ENCODE data around the gene RPTOR. TPM values are rescaled to one million over a fixed set of nuclear protein-coding genes. Genes with fewer than 3 reads are reported as not detected.
A peak's percentile ranks its signal among the peaks of the same experiment; 100 is the strongest.

Gene RPTOR
- total RNA-seq, 4 donors from 2014 or later = 19.0 to 48.3 (median 27.3) TPM

DNA sequence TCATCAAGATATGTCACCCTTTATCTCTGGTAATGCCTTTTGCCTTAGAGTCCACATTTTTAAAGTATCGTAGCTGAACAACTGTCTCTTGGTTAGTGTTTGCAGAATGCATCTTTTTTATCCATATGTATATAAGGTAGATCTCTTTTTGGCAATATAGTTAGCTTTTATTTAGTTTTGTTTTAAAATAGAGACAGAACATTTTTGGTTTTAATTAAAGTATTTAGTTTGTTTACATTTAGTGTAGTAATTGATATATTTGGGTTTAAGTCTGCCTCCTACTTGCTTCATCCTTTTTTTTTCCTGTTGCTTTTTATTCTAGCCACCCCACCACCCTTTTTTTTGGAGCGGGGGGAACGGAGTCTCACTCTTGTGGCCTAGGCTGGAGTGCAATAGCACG lies 262.4 kb downstream of the RPTOR start:
- Histone ChIP-seq H3K27ac (no peak overlapping the region), H3K4me1 (no peaks in the 10 kb centered on the region), H3K4me3 (no peak overlapping the region), H3K36me3 (no peaks in the 10 kb centered on the region), H3K27me3 (no peaks in the 10 kb centered on the region), H3K9me3 (peaks cover 0 to 8% of the 10 kb centered on the region in 2 donors)
- intact Hi-C loops (cut with DNase I; ENCODE audit: low total_unique reads) = no loop called here
- no peak for DNase-seq
- TF ChIP-seq CTCF (IDR thresholded peaks at IDR 0.05) = no peak
- no peak for TF ChIP-seq POLR2A (IDR thresholded peaks at IDR 0.05)

GRCh38 chr17:80807882-80808281 lies 263.2 kb downstream of the RPTOR start:
- peaks cover 0 to 8% of the 10 kb centered on the region in 2 donors for H3K9me3 ChIP-seq
- no peaks in the 10 kb centered on the region for H3K4me1 ChIP-seq
- no peak for TF ChIP-seq POLR2A (IDR thresholded peaks at IDR 0.05)
- no peak for TF ChIP-seq CTCF (IDR thresholded peaks at IDR 0.05)
- no peaks in the 10 kb centered on the region for H3K36me3 ChIP-seq
- no peak overlapping the region for H3K27ac ChIP-seq
- no peak for DNase-seq
- intact Hi-C loops (cut with DNase I; ENCODE audit: low total_unique reads) = no loop called here
- H3K4me3 ChIP-seq = no peak overlapping the region
- no peaks in the 10 kb centered on the region for H3K27me3 ChIP-seq

DNA sequence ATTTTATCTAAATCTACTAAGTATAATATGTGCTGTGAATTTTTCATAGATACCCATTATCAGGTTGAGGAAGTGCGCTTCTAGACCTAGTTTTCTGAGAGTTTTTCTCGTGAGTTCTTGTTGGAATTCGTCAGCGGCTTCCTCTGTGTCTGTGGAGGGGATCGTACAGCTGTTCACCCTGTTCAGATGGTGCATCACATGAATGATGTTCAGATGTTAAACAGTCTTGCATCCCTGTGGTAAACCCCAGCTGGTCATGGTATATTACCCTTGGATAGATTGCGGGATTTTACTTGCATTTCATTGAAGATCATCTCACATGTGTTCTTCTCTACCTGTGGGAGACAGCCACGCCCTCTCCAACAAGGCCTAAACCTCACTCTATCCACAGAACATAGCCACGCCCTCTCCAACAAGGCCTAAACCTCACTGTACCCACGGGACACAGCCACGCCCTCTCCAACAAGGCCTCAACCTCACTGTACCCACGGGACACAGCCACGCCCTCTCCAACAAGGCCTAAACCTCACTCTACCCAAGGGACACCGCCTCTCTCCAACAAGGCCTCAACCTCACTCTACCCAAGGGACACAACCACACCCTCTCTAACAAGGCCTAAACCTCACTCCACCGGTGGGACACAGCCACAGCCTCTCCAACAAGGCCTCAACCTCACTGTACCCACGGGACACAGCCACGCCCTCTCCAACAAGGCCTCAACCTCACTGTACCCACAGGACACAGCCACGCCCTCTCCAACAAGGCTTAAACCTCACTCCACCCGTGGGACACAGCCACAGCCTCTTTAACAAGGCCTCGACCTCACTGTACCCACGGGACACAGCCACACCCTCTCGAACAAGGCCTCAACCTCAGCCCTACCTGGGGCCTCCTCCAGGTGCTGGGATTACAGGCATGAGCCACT lies 266.8 kb downstream of the RPTOR start:
- no peak overlapping the region for H3K4me3 ChIP-seq
- peak in 1 of 2 donors; percentile 8 for DNase-seq
- no peaks in the 10 kb centered on the region for H3K36me3 ChIP-seq
- peaks cover 0 to 8% of the 10 kb centered on the region in 2 donors for H3K9me3 ChIP-seq
- no peaks in the 10 kb centered on the region for H3K27me3 ChIP-seq
- intact Hi-C loops (cut with DNase I; ENCODE audit: low total_unique reads) = no loop called here
- no peak overlapping the region for H3K27ac ChIP-seq
- no peaks in the 10 kb centered on the region for H3K4me1 ChIP-seq
- no peak for TF ChIP-seq POLR2A (IDR thresholded peaks at IDR 0.05)

DNA sequence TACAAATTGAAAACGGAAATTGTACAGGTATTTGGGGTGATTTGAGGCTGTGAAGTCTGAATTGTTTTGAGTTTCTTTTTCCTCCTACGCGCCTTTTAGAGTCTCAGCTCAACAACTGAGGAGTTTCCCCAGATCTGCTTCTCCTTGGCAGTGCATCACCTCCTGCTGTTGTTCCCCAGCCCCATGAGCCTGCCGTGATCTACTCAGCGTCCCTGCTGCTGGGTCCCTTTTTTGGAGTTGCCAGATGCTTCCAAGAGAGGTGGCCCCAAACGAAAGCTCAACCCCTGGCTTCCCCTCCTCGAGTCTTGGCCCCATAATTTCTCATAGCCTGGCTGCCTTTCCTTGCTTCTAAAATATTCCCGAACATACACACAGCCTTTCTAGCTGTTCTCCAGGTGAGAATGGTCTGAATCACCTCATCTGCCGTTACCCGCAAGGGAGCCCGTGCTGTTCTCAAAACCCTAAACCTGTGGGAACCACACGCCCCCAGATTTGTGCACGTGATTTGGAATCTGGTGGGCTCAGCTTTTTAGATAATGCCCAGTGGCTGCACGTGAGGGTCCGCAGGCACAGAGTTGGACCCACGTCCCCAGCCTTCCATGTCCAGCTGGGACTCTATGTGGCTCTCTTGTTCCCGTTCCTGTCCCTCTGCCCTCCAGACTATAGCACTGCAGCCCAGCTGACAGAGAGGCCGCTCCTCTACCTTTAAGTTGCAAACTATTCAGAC lies 267.9 kb downstream of the RPTOR start:
- TF ChIP-seq CTCF (IDR thresholded peaks at IDR 0.05) (no peak), POLR2A (IDR thresholded peaks at IDR 0.05) (no peak)
- DNase-seq = peak in 1 of 2 donors; percentile 6
- Histone ChIP-seq H3K9me3 (no peaks in the 10 kb centered on the region), H3K27me3 (no peaks in the 10 kb centered on the region), H3K4me3 (no peak overlapping the region), H3K4me1 (no peaks in the 10 kb centered on the region), H3K36me3 (no peaks in the 10 kb centered on the region), H3K27ac (no peak overlapping the region)
- intact Hi-C loops (cut with DNase I; ENCODE audit: low total_unique reads) = no loop called here

- Histone ChIP-seq H3K27ac (no peak overlapping the region), H3K4me1 (no peaks in the 10 kb centered on the region), H3K4me3 (no peak overlapping the region), H3K36me3 (no peaks in the 10 kb centered on the region), H3K27me3 (no peaks in the 10 kb centered on the region), H3K9me3 (no peaks in the 10 kb centered on the region)
- intact Hi-C loops (cut with DNase I; ENCODE audit: low total_unique reads) = no loop called here
- TF ChIP-seq POLR2A (IDR thresholded peaks at IDR 0.05) = no peak
- TF ChIP-seq CTCF (IDR thresholded peaks at IDR 0.05) = no peak
- no peak for DNase-seq
Measured at GRCh38 chr17:80813318-80813717, 268.7 kb downstream of the RPTOR start.
